ENCODE data around the gene CDKAL1. TPM values are rescaled to one million over a fixed set of nuclear protein-coding genes. Genes with fewer than 3 reads are reported as not detected.
A peak's percentile ranks its signal among the peaks of the same experiment; 100 is the strongest.

CDKAL1 gene
- total and polyA plus RNA-seq, 10 of the 15 experiments (the other 5 are each of a cell fraction or from before 2014, with no cell fraction given) = 10.7 to 26.9 (median 17.3) TPM

GRCh38 chr6:21265034-21265729, 730.9 kb downstream of the CDKAL1 start:
- Histone ChIP-seq H3K27ac (ENCODE audit: control insufficient read depth, insufficient read depth) (peak overlapping the region; percentile 15; the same call in 1 of the 2 replicates), H4K20me1 (ENCODE audit: control insufficient read depth, insufficient read depth) (no peaks in the 10 kb centered on the region), H3K9ac (ENCODE audit: control insufficient read depth, insufficient read depth, low read length) (no peak overlapping the region), H3K36me3 (ENCODE audit: control insufficient read depth in 2 of 2, insufficient read depth in 2 of 2, low read length in 1 of 2) (no peaks in the 10 kb centered on the region), H3K9me3 (replicated peaks; ENCODE audit: control insufficient read depth, insufficient read depth, low read length) (no peaks in the 10 kb centered on the region), H3K79me2 (ENCODE audit: control insufficient read depth, insufficient read depth, low read length) (no peaks in the 10 kb centered on the region), H3K4me2 (ENCODE audit: control insufficient read depth, insufficient read depth) (no peak overlapping the region), H3K27me3 (replicated peaks in 1 of 2; ENCODE audit: control insufficient read depth in 2 of 2, insufficient read depth in 2 of 2, low read length in 1 of 2) (no peaks in the 10 kb centered on the region), H3K4me3 (no peak overlapping the region), H2AFZ (ENCODE audit: control insufficient read depth, low read depth, low read length) (no peak overlapping the region; the same call in 1 of the 2 replicates), H3K4me1 (ENCODE audit: control insufficient read depth, insufficient read depth, low read length) (peaks cover 17% of the 10 kb centered on the region)
- DNase-seq (ENCODE audit: low read depth, low spot score) (no peak), ATAC-seq (peak; percentile 8; the same call in 1 of the 3 replicates), FAIRE-seq (no peak)
- in situ Hi-C loops (cut with MboI) = no loop called here
- ChIA-PET CTCF (interaction anchor here (0.6 to 1.2 kb wide), 5 partner anchors 39 to 324 kb away, joined by 3 to 4 read pairs (median 3); no protein-coding TSS in a partner anchor), SMC1A (ENCODE audit: uncharacterized antibody, unreplicated experiment) (interaction anchor here (0.8 to 4.2 kb wide), 23 partner anchors 9 to 1691 kb away, joined by 3 to 20 read pairs (median 4); partner anchors contain the start of gene SOX4), RAD21 (ENCODE audit: unreplicated experiment) (interaction anchor here (1.3 to 2.5 kb wide), 10 partner anchors 19 to 388 kb away, joined by 4 to 11 read pairs (median 6); no protein-coding TSS in a partner anchor), POLR2A (interaction anchor here (0.5 to 1.9 kb wide), 3 partner anchors 9 to 721 kb away, joined by 3 to 7 read pairs (median 3); no protein-coding TSS in a partner anchor)
- intact Hi-C loops (cut with micrococcal nuclease; ENCODE audit: unreplicated experiment) = loop anchor here (2.0 kb wide), 1 partner anchor 388 kb away; no protein-coding TSS in a partner anchor
- BruUV-seq (replicated peaks) = no TSS peak
- 25% methylated on average over 4 of the region's 4 CpGs for WGBS (ENCODE audit: insufficient coverage, insufficient replicate concordance, low lambda C conversion rate, missing lambda C conversion rate)
- TF ChIP-seq CBX3 (IDR thresholded peaks at IDR 0.05; ENCODE audit: borderline replicate concordance, low read depth) = no peak
- TF ChIP-seq NFXL1 (IDR thresholded peaks at IDR 0.05; ENCODE audit: borderline replicate concordance) = no peak
- TF ChIP-seq SMARCA5 (IDR thresholded peaks at IDR 0.05) = no peak
- TF ChIP-seq JUNB (IDR thresholded peaks at IDR 0.05) = no peak
- no peak for TF ChIP-seq SIX5 (IDR thresholded peaks at IDR 0.05; ENCODE audit: low read depth, low read length, severe bottlenecking)
- no peak for TF ChIP-seq ATF2 (IDR thresholded peaks at IDR 0.05; ENCODE audit: low read length)
- no peak for TF ChIP-seq PRDM15 (CRISPR knock-in tag; IDR thresholded peaks at IDR 0.05)
- no peak for TF ChIP-seq YBX1 (IDR thresholded peaks at IDR 0.05)
- TF ChIP-seq CREM (IDR thresholded peaks at IDR 0.05; ENCODE audit: low read depth) = peak; percentile 37; the same call in 1 of the 2 replicates
- TF ChIP-seq PML (IDR thresholded peaks at IDR 0.05; ENCODE audit: low read length) = no peak
- TF ChIP-seq TCF7 (IDR thresholded peaks at IDR 0.05; ENCODE audit: borderline replicate concordance) = peak; percentile 20; the same call in 1 of the 2 replicates
- TF ChIP-seq E2F4 (IDR thresholded peaks at IDR 0.05; ENCODE audit: low read depth, low read length) = no peak
- TF ChIP-seq KLF5 (IDR thresholded peaks at IDR 0.05; ENCODE audit: partially characterized antibody) = no peak
- TF ChIP-seq GATAD2B (conservative IDR thresholded peaks at IDR 0.05; ENCODE audit: low read depth) = no peak
- no peak for TF ChIP-seq BACH1 (IDR thresholded peaks at IDR 0.05; ENCODE audit: borderline replicate concordance)
- no peak for TF ChIP-seq RAD21 (IDR thresholded peaks at IDR 0.05; ENCODE audit: insufficient read depth, low read depth, low read length)
- TF ChIP-seq GABPA (IDR thresholded peaks at IDR 0.05; ENCODE audit: low read depth) = no peak
- no peak for TF ChIP-seq CHD1 (IDR thresholded peaks at IDR 0.05; ENCODE audit: low read depth, low read length)
